K562 (cell line): ENCODE measurements around the gene SYMPK. TPM values are rescaled to one million over a fixed set of nuclear protein-coding genes. Genes with fewer than 3 reads are reported as not detected.

Source experiments
- CBX3 ChIP-seq, 2 experiments: IDR thresholded peaks; 1 replicate in 1 of 2; 2 replicates in 1 of 2; pipeline ENCODE4 v1.6.1; 2012; ENCODE audit warnings: inconsistent platforms in 2 of 2, low read length in 2 of 2, borderline replicate concordance in 1 of 2, control low read depth in 1 of 2
- KLF16 ChIP-seq: IDR thresholded peaks from 2 replicates; pipeline ENCODE4 v1.6.1; 2016; ENCODE audit warnings: antibody characterized with exemption
- KLF6 ChIP-seq: fragments of 250-450 bp; sonication (Bioruptor Pico); IDR thresholded peaks from 2 replicates; pipeline ENCODE4 v1.4.0; 2020; ENCODE audit warnings: mild to moderate bottlenecking, moderate library complexity, borderline replicate concordance
- MBD2 ChIP-seq: sonication (generic); IDR thresholded peaks from 2 replicates; pipeline ENCODE4 v1.6.1; 2016; ENCODE audit warnings: low read depth, borderline replicate concordance
- NELFE ChIP-seq: IDR thresholded peaks from 2 replicates; pipeline ENCODE4 v1.6.1; 2011; ENCODE audit warnings: mild to moderate bottlenecking; ENCODE audit not compliant: insufficient read depth, insufficient read length
- NR2C2 ChIP-seq, 2 experiments: fragments of 200-800 bp in 1 of 2; sonication (Bioruptor generic) in 1 of 2; sonication (generic) in 1 of 2; formaldehyde crosslinking in 1 of 2; IDR thresholded peaks; 2 replicates each; pipeline versions ENCODE4 v1.6.1 to v1.8.0; 2016 to 2022; ENCODE audit warnings: mild to moderate bottlenecking in 1 of 2, missing compliant biosample characterization in 1 of 2, missing genetic modification characterization in 1 of 2, missing genetic modification reagents in 1 of 2
- PRMT5 ChIP-seq: sonication (generic); formaldehyde crosslinking; IDR thresholded peaks from 2 replicates; pipeline ENCODE4 v1.5.0; 2020; ENCODE audit warnings: missing genetic modification reagents
- SNIP1 ChIP-seq: fragments of 450-650 bp; IDR thresholded peaks from 2 replicates; pipeline ENCODE4 v1.7.1; 2017; ENCODE audit warnings: low read depth, mild to moderate bottlenecking
- SRF ChIP-seq, 2 experiments: fragments of 250-450, 450-650 bp in 1 of 2; sonication (Bioruptor Pico) in 1 of 2; sonication (generic) in 1 of 2; formaldehyde crosslinking; IDR thresholded peaks; 2 replicates each; pipeline versions ENCODE4 v1.5.0 to v1.5.1; 2020 to 2022; ENCODE audit warnings: mild to moderate bottlenecking in 1 of 2, missing genetic modification reagents in 1 of 2
- TOE1 ChIP-seq, 2 experiments: fragments of 450-650 bp in 1 of 2; sonication (generic) in 1 of 2; formaldehyde crosslinking in 1 of 2; IDR thresholded peaks; 2 replicates each; pipeline versions ENCODE4 v1.7.1 to v1.8.0; 2016 to 2022; ENCODE audit warnings: borderline replicate concordance in 2 of 2, mild to moderate bottlenecking in 2 of 2, antibody characterized with exemption in 1 of 2, inconsistent platforms in 1 of 2, low read depth in 1 of 2, missing genetic modification reagents in 1 of 2, moderate library complexity in 1 of 2
- ZNF12 ChIP-seq: sonication (generic); formaldehyde crosslinking; IDR thresholded peaks from 2 replicates; pipeline ENCODE4 v1.4.0; 2020; ENCODE audit warnings: mild to moderate bottlenecking, missing genetic modification reagents
- ZNF444 ChIP-seq: fragments of 250-450 bp; sonication (Bioruptor Pico); IDR thresholded peaks from 2 replicates; pipeline ENCODE4 v1.4.0; 2020; ENCODE audit warnings: mild to moderate bottlenecking, moderate library complexity
- polyA plus RNA-seq, 8 experiments: library from polyadenylated mRNA; depleted of rRNA in 4 of 8; stranded (reverse) in 5 of 8; unstranded in 3 of 8; fragments of >200 nt; fragmentation: Nextera tagmentation in 2 of 8; fragmentation: Illumina TruSeq in 1 of 8; extraction: Ambion mirVana in 2 of 8; extraction: Trizol in 1 of 8; gene quantifications; 2 replicates each; pipeline versions ENCODE4 v1.2.1 to v1.2.3, GENCODE V29; 2011 to 2014; ENCODE audit warnings: inconsistent platforms in 1 of 8, missing spikeins in 1 of 8
- total RNA-seq, 7 experiments: library from RNA; depleted of rRNA in 6 of 7; stranded (reverse); fragments of >200 nt in 6 of 7; fragmentation: Illumina TruSeq in 2 of 7; extraction: Trizol in 2 of 7; gene quantifications; 2 replicates each; pipeline versions ENCODE4 v1.2.1 to v1.2.3, GENCODE V29; 2011 to 2021; ENCODE audit warnings: low replicate concordance in 1 of 7
- TF ChIP-seq, protein P1 (sequence below): fragments of 450-650 bp; IDR thresholded peaks from 2 replicates; pipeline ENCODE4 v1.6.1; 2014; ENCODE audit warnings: low read depth, mild to moderate bottlenecking, moderate library complexity, borderline replicate concordance
- TF ChIP-seq, protein P2 (sequence below): sonication (generic); formaldehyde crosslinking; IDR thresholded peaks from 2 replicates; pipeline ENCODE4 v1.8.1; 2023; ENCODE audit warnings: mild to moderate bottlenecking, missing genetic modification reagents
- TF ChIP-seq, protein P3 (sequence below): fragments of 250-450 bp; sonication (Bioruptor Pico); IDR thresholded peaks from 2 replicates; pipeline ENCODE4 v1.5.0; 2022; ENCODE audit warnings: mild to moderate bottlenecking
- TF ChIP-seq, protein P4 (sequence below): fragments of 450-650 bp; IDR thresholded peaks from 2 replicates; pipeline ENCODE4 v1.7.1; 2018; ENCODE audit warnings: mild to moderate bottlenecking, low read depth; ENCODE audit not compliant: partially characterized antibody

SYMPK gene
- total and polyA plus RNA-seq, 9 of the 15 experiments (the other 6 are each of a cell fraction or from before 2014, with no cell fraction given): 0.73 to 95.5 (median 58.4) TPM

DNA sequence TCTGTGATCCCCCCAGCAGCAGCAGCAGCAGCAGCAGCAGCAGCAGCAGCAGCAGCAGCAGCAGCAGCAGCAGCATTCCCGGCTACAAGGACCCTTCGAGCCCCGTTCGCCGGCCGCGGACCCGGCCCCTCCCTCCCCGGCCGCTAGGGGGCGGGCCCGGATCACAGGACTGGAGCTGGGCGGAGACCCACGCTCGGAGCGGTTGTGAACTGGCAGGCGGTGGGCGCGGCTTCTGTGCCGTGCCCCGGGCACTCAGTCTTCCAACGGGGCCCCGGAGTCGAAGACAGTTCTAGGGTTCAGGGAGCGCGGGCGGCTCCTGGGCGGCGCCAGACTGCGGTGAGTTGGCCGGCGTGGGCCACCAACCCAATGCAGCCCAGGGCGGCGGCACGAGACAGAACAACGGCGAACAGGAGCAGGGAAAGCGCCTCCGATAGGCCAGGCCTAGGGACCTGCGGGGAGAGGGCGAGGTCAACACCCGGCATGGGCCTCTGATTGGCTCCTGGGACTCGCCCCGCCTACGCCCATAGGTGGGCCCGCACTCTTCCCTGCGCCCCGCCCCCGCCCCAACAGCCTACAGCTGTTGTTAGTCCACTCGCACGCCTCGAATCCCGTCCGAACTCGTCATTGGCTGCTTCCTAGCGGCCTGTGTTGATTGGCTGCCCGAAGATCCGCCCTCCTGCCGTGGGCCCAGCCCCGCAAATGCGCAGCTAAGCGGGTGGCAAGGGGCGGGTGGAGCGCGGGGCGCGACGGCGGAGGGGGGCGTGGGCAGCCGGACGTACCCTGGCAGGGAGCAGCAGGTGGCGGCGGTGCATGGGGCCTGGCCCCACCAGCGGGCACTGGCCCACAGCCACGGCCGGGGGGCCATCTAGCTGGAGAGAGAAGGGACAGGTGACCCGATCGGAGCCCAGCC lies 92.5 kb downstream of the SYMPK start (continued):
- TF ChIP-seq, protein P1, sequence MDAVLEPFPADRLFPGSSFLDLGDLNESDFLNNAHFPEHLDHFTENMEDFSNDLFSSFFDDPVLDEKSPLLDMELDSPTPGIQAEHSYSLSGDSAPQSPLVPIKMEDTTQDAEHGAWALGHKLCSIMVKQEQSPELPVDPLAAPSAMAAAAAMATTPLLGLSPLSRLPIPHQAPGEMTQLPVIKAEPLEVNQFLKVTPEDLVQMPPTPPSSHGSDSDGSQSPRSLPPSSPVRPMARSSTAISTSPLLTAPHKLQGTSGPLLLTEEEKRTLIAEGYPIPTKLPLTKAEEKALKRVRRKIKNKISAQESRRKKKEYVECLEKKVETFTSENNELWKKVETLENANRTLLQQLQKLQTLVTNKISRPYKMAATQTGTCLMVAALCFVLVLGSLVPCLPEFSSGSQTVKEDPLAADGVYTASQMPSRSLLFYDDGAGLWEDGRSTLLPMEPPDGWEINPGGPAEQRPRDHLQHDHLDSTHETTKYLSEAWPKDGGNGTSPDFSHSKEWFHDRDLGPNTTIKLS: peak; percentile 59; the same call in 1 of the 2 replicates
- no peak for TF ChIP-seq ZNF12
- no peak for TF ChIP-seq NELFE
- TF ChIP-seq SNIP1: no peak
- TF ChIP-seq CBX3 (IDR thresholded peaks at IDR 0.05; ENCODE audit: borderline replicate concordance in 1 of 2, low read length in 2 of 2): no peak
- TF ChIP-seq MBD2: no peak; the same call in 1 of the 2 replicates
- no peak for TF ChIP-seq PRMT5
- TF ChIP-seq KLF16: 0 out of 2 replicates have a peak, but pooled peaks have one; percentile 12
- peak; percentile 56; the same call in 1 of the 2 replicates for TF ChIP-seq TOE1 (IDR thresholded peaks at IDR 0.05; ENCODE audit: borderline replicate concordance)
- no peak for TF ChIP-seq TOE1 (CRISPR knock-in tag; IDR thresholded peaks at IDR 0.05; ENCODE audit: borderline replicate concordance, low read depth)
- TF ChIP-seq, protein P2, sequence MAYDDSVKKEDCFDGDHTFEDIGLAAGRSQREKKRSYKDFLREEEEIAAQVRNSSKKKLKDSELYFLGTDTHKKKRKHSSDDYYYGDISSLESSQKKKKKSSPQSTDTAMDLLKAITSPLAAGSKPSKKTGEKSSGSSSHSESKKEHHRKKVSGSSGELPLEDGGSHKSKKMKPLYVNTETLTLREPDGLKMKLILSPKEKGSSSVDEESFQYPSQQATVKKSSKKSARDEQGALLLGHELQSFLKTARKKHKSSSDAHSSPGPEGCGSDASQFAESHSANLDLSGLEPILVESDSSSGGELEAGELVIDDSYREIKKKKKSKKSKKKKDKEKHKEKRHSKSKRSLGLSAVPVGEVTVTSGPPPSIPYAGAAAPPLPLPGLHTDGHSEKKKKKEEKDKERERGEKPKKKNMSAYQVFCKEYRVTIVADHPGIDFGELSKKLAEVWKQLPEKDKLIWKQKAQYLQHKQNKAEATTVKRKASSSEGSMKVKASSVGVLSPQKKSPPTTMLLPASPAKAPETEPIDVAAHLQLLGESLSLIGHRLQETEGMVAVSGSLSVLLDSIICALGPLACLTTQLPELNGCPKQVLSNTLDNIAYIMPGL: no peak
- peak; percentile 78; the same call in 1 of the 2 replicates for TF ChIP-seq KLF6 (CRISPR knock-in tag)
- no peak for TF ChIP-seq ZNF444 (CRISPR knock-in tag)
- peak; percentile 20 to 85; a peak in 3 of 4 replicates for TF ChIP-seq SRF (CRISPR knock-in tag; IDR thresholded peaks at IDR 0.05)
- TF ChIP-seq, protein P3, sequence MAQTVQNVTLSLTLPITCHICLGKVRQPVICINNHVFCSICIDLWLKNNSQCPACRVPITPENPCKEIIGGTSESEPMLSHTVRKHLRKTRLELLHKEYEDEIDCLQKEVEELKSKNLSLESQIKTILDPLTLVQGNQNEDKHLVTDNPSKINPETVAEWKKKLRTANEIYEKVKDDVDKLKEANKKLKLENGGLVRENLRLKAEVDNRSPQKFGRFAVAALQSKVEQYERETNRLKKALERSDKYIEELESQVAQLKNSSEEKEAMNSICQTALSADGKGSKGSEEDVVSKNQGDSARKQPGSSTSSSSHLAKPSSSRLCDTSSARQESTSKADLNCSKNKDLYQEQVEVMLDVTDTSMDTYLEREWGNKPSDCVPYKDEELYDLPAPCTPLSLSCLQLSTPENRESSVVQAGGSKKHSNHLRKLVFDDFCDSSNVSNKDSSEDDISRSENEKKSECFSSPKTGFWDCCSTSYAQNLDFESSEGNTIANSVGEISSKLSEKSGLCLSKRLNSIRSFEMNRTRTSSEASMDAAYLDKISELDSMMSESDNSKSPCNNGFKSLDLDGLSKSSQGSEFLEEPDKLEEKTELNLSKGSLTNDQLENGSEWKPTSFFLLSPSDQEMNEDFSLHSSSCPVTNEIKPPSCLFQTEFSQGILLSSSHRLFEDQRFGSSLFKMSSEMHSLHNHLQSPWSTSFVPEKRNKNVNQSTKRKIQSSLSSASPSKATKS (CRISPR knock-in tag): no peak; the same call in 1 of the 2 replicates
- TF ChIP-seq, protein P4, sequence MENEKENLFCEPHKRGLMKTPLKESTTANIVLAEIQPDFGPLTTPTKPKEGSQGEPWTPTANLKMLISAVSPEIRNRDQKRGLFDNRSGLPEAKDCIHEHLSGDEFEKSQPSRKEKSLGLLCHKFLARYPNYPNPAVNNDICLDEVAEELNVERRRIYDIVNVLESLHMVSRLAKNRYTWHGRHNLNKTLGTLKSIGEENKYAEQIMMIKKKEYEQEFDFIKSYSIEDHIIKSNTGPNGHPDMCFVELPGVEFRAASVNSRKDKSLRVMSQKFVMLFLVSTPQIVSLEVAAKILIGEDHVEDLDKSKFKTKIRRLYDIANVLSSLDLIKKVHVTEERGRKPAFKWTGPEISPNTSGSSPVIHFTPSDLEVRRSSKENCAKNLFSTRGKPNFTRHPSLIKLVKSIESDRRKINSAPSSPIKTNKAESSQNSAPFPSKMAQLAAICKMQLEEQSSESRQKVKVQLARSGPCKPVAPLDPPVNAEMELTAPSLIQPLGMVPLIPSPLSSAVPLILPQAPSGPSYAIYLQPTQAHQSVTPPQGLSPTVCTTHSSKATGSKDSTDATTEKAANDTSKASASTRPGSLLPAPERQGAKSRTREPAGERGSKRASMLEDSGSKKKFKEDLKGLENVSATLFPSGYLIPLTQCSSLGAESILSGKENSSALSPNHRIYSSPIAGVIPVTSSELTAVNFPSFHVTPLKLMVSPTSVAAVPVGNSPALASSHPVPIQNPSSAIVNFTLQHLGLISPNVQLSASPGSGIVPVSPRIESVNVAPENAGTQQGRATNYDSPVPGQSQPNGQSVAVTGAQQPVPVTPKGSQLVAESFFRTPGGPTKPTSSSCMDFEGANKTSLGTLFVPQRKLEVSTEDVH: peak; percentile 74
- peak; percentile 49; the same call in 1 of the 2 replicates for TF ChIP-seq NR2C2 (CRISPR knock-in tag; IDR thresholded peaks at IDR 0.05)
- peak; percentile 89 for TF ChIP-seq NR2C2 (tag; IDR thresholded peaks at IDR 0.05)
